HepG2 (cell line): ENCODE data around the gene ABCG2. TPM values are rescaled to one million over a fixed set of nuclear protein-coding genes. Genes with fewer than 3 reads are reported as not detected.

Source experiments
- ATAC-seq: fragments of 200-7000 bp; cut with Tn5 transposase; 3 replicates; pipeline ENCODE4 v1.9.1; 2020; ENCODE audit warnings: mild to moderate bottlenecking, moderate library complexity
- BruUV-seq: library from RNA; stranded (reverse); fragments of 400-500 nt; replicated peaks from 2 replicates; lab custom pipeline; 2021; lab: Mats Ljungman, UMichigan
- CTCF ChIA-PET: fragments of 300-600 bp; formaldehyde crosslinking; extraction: SDS; loops from one replicate; lab custom pipeline; 2021; ENCODE audit warnings: low total read pairs, inconsistent platforms, low intra/inter-chr PET ratio; lab: Yijun Ruan, JAX
- POLR2A ChIA-PET: fragments of 350-600 bp; sonication (Branson Sonifier 250); formaldehyde crosslinking; loops from one replicate; lab custom pipeline; 2020; ENCODE audit warnings: antibody characterized with exemption, inconsistent platforms; lab: Yijun Ruan, JAX
- DNase-seq: peaks from one replicate; pipeline ENCODE4 v3.0.0-alpha.2; 2015; ENCODE audit warnings: low spot score
- FAIRE-seq: peaks from 3 replicates; lab custom pipeline; 2011; peaks lifted over from hg19 to GRCh38; lab: Jason Lieb, UNC
- H2AFZ ChIP-seq: one replicate; pipeline ENCODE4 v1.6.1; 2011; ENCODE audit warnings: low read length, inconsistent platforms
- H3K27ac ChIP-seq: fragments of 300-600 bp; 3 replicates; pipeline ENCODE4 v1.8.0; 2011; ENCODE audit warnings: mixed run types, mild to moderate bottlenecking, mixed read lengths, low read length, inconsistent platforms; ENCODE audit not compliant: insufficient read depth; ENCODE audit errors: extremely low read length
- H3K27me3 ChIP-seq, 2 experiments: fragments of 200-600 bp in 1 of 2; 2 replicates in 1 of 2; 3 replicates in 1 of 2; pipeline versions ENCODE4 v1.6.0 to v1.8.0; 2011; ENCODE audit warnings: low read length in 2 of 2, mild to moderate bottlenecking in 2 of 2, moderate library complexity in 2 of 2, inconsistent platforms in 1 of 2; ENCODE audit not compliant: insufficient read depth in 2 of 2, control insufficient read depth in 1 of 2
- H3K36me3 ChIP-seq, 2 experiments: fragments of 200-600 bp in 1 of 2; replicated peaks in 1 of 2; 2 replicates in 1 of 2; 3 replicates in 1 of 2; pipeline versions ENCODE4 v1.5.1 to v1.8.0; 2011; ENCODE audit warnings: low read length in 2 of 2, inconsistent platforms in 1 of 2; ENCODE audit not compliant: insufficient read depth in 2 of 2, control insufficient read depth in 1 of 2
- H3K4me1 ChIP-seq: 2 replicates; pipeline ENCODE4 v1.5.1; 2012; ENCODE audit warnings: low read length, inconsistent platforms; ENCODE audit not compliant: insufficient read depth
- H3K4me2 ChIP-seq: 2 replicates; pipeline ENCODE4 v1.6.0; 2011; ENCODE audit warnings: low read depth, low read length, inconsistent platforms
- H3K4me3 ChIP-seq, 3 experiments: fragments of 200-600 bp in 1 of 3; sonication (generic), shearing (Covaris generic) in 1 of 3; replicated peaks in 1 of 3; 2 replicates each; pipeline ENCODE4 v1.5.1; 2011 to 2016; ENCODE audit warnings: low read length in 3 of 3, inconsistent platforms in 2 of 3, low read depth in 2 of 3, mild to moderate bottlenecking in 2 of 3, control low read depth in 1 of 3, mixed read lengths in 1 of 3; ENCODE audit not compliant: insufficient read depth in 1 of 3
- H3K79me2 ChIP-seq: one replicate; pipeline ENCODE4 v1.6.1; 2011; ENCODE audit warnings: low read length, inconsistent platforms; ENCODE audit not compliant: insufficient read depth
- H3K9ac ChIP-seq: 2 replicates; pipeline ENCODE4 v1.6.0; 2011; ENCODE audit warnings: mild to moderate bottlenecking, low read depth, low read length, inconsistent platforms; ENCODE audit not compliant: insufficient read depth
- H3K9me3 ChIP-seq: 2 replicates; pipeline ENCODE4 v1.5.1; 2012; ENCODE audit warnings: mild to moderate bottlenecking, low read length
- H4K20me1 ChIP-seq: 2 replicates; pipeline ENCODE4 v1.6.0; 2011; ENCODE audit warnings: inconsistent platforms, mild to moderate bottlenecking, low read length, moderate library complexity; ENCODE audit not compliant: insufficient read depth
- HOXA3 ChIP-seq: sonication (generic); formaldehyde crosslinking; IDR thresholded peaks from 2 replicates; pipeline ENCODE4 v1.5.0; 2020; ENCODE audit warnings: missing genetic modification reagents
- LCORL ChIP-seq, 2 experiments: fragments of 450-650 bp in 1 of 2; sonication (generic) in 1 of 2; formaldehyde crosslinking in 1 of 2; IDR thresholded peaks; 2 replicates each; pipeline versions ENCODE4 v1.5.0 to v1.6.1; 2017 to 2020; ENCODE audit warnings: antibody characterized with exemption in 1 of 2, missing genetic modification reagents in 1 of 2
- NR1H2 ChIP-seq: sonication (generic); formaldehyde crosslinking; IDR thresholded peaks from 2 replicates; pipeline ENCODE4 v1.8.1; 2022; ENCODE audit warnings: low read depth, missing genetic modification reagents, borderline replicate concordance
- ZSCAN31 ChIP-seq: sonication (generic); formaldehyde crosslinking; IDR thresholded peaks from 2 replicates; pipeline ENCODE4 v1.5.0; 2020; ENCODE audit warnings: low read depth, mild to moderate bottlenecking, missing genetic modification reagents
- WGBS: methylation state at CpG from one replicate; pipeline ENCODE4 v1.1.6; 2017; ENCODE audit warnings: low lambda C conversion rate; 5-methylcytosine and 5-hydroxymethylcytosine counted together
- in situ Hi-C: cut with HindIII; loops from 2 replicates; pipeline ENCODE4 v1.10.0; 2017; ENCODE audit warnings: low pct_unique_long_range_greater_than_20kb; ENCODE audit not compliant: extremely low pct_ligation_motif_present
- intact Hi-C: fragments of 100-400 bp; cut with micrococcal nuclease; formaldehyde crosslinking; loops from one replicate; pipeline ENCODE4 v1.10.0; 2022; ENCODE audit not compliant: unreplicated experiment
- polyA plus RNA-seq, 8 experiments: library from polyadenylated mRNA; depleted of rRNA in 3 of 8; stranded (reverse) in 7 of 8; unstranded in 1 of 8; fragments of >200 nt; fragmentation: Illumina TruSeq in 4 of 8; extraction: Trizol in 4 of 8; gene quantifications; 2 replicates each; pipeline versions ENCODE4 v1.2.1 to v1.2.3, GENCODE V29; 2011 to 2016; ENCODE audit warnings: low read depth in 4 of 8, missing spikeins in 1 of 8, mixed read lengths in 1 of 8; ENCODE audit not compliant: insufficient read depth in 1 of 8
- total RNA-seq, 5 experiments: library from RNA; depleted of rRNA; stranded (reverse); fragments of >200 nt; fragmentation: Illumina TruSeq; extraction: Trizol; gene quantifications; 2 replicates each; pipeline ENCODE4 v1.2.3, GENCODE V29; 2016; ENCODE audit warnings: low read depth in 1 of 5
- TF ChIP-seq, protein P1 (sequence below): sonication (generic); formaldehyde crosslinking; IDR thresholded peaks from 2 replicates; pipeline ENCODE4 v1.4.0; 2020; ENCODE audit warnings: missing genetic modification reagents, low read depth, mild to moderate bottlenecking, borderline replicate concordance
- TF ChIP-seq, protein P2 (sequence below): sonication (generic); formaldehyde crosslinking; IDR thresholded peaks from 2 replicates; pipeline ENCODE4 v1.4.0; 2020; ENCODE audit warnings: mild to moderate bottlenecking, low read depth, missing genetic modification reagents
- TF ChIP-seq, protein P3 (sequence below): sonication (generic); formaldehyde crosslinking; IDR thresholded peaks from 2 replicates; pipeline ENCODE4 v1.5.0; 2020; ENCODE audit warnings: mild to moderate bottlenecking, missing genetic modification reagents
- TF ChIP-seq, protein P4 (sequence below), 2 experiments: IDR thresholded peaks; 2 replicates each; pipeline ENCODE4 v1.6.1; 2011 to 2012; ENCODE audit warnings: low read length in 2 of 2, borderline replicate concordance in 1 of 2, low read depth in 1 of 2, mild to moderate bottlenecking in 1 of 2, moderate library complexity in 1 of 2

The ABCG2 gene
- total and polyA plus RNA-seq, 2 of the 13 experiments (the other 11 are each of a cell fraction or from before 2014, with no cell fraction given): 10.0 to 15.7 TPM

GRCh38 chr4:88043586-88044340, 114.7 kb downstream of the ABCG2 start:
- Histone ChIP-seq H3K9ac (no peak overlapping the region), H3K27me3 (no peaks in the 10 kb centered on the region), H3K9me3 (no peaks in the 10 kb centered on the region), H3K79me2 (no peaks in the 10 kb centered on the region), H3K27ac (no peak overlapping the region), H3K4me2 (no peak overlapping the region), H3K4me3 (no peak overlapping the region), H3K4me1 (peaks cover 16% of the 10 kb centered on the region), H2AFZ (no peak overlapping the region), H4K20me1 (no peaks in the 10 kb centered on the region), H3K36me3 (peaks cover 6 to 34% of the 10 kb centered on the region in 2 experiments; a peak in 4 of 5 replicates)
- in situ Hi-C loops: no loop called here
- TF ChIP-seq LCORL (IDR thresholded peaks at IDR 0.05) (no peak), LCORL (CRISPR knock-in tag; IDR thresholded peaks at IDR 0.05) (no peak), NR1H2 (CRISPR knock-in tag) (no peak), ZSCAN31 (CRISPR knock-in tag) (no peak)
- ChIA-PET CTCF (no interaction called here), POLR2A (no interaction called here)
- 95% methylated on average over 8 of the region's 8 CpGs for WGBS
- BruUV-seq: no TSS peak
- no peak for DNase-seq
- intact Hi-C loops: no loop called here
- no peak for ATAC-seq
- no peak for FAIRE-seq

DNA sequence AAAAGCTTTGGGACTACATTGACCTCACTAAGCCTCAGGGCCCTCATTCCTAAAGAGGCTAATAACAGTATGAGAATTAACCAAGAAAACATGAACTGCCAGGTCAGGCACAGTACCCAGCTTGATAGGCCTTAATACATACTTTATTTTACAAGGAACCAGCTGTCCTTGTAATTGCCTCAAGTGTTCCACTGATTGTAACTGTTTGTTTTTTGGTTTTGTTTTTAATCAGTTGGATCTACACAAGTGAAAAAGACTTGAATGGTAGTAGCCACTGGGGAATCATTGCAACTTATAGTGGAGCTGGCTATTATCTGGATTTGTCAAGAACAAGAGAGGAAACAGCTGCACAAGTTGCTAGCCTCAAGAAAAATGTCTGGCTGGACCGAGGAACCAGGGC, 115.4 kb downstream of the ABCG2 start:
- no peaks in the 10 kb centered on the region for H3K9me3 ChIP-seq
- FAIRE-seq: no peak
- H3K4me1 ChIP-seq: peaks cover 16% of the 10 kb centered on the region
- ChIA-PET POLR2A (no interaction called here), CTCF (no interaction called here)
- H3K4me3 ChIP-seq: no peak overlapping the region
- H4K20me1 ChIP-seq: no peaks in the 10 kb centered on the region
- H2AFZ ChIP-seq: no peak overlapping the region
- no peak for ATAC-seq
- 93% methylated on average over 1 of the region's 1 CpG for WGBS
- intact Hi-C loops: no loop called here
- no peaks in the 10 kb centered on the region for H3K79me2 ChIP-seq
- no peak overlapping the region for H3K4me2 ChIP-seq
- no TSS peak for BruUV-seq
- in situ Hi-C loops: no loop called here
- H3K9ac ChIP-seq: no peak overlapping the region
- H3K36me3 ChIP-seq: peaks cover 9 to 34% of the 10 kb centered on the region in 2 experiments; a peak in 4 of 5 replicates
- no peak for DNase-seq
- H3K27ac ChIP-seq: no peak overlapping the region
- no peaks in the 10 kb centered on the region for H3K27me3 ChIP-seq
- TF ChIP-seq, protein P1, sequence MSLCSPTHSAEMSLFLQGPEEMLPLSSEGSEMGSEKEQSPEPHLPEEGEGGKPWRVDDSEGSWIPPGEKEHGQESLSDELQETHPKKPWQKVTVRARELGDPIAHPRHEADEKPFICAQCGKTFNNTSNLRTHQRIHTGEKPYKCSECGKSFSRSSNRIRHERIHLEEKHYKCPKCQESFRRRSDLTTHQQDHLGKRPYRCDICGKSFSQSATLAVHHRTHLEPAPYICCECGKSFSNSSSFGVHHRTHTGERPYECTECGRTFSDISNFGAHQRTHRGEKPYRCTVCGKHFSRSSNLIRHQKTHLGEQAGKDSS (CRISPR knock-in tag): no peak
- TF ChIP-seq, protein P2, sequence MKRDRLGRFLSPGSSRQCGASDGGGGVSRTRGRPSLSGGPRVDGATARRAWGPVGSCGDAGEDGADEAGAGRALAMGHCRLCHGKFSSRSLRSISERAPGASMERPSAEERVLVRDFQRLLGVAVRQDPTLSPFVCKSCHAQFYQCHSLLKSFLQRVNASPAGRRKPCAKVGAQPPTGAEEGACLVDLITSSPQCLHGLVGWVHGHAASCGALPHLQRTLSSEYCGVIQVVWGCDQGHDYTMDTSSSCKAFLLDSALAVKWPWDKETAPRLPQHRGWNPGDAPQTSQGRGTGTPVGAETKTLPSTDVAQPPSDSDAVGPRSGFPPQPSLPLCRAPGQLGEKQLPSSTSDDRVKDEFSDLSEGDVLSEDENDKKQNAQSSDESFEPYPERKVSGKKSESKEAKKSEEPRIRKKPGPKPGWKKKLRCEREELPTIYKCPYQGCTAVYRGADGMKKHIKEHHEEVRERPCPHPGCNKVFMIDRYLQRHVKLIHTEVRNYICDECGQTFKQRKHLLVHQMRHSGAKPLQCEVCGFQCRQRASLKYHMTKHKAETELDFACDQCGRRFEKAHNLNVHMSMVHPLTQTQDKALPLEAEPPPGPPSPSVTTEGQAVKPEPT (CRISPR knock-in tag): no peak
- TF ChIP-seq HOXA3 (CRISPR knock-in tag): no peak
- TF ChIP-seq, protein P3, sequence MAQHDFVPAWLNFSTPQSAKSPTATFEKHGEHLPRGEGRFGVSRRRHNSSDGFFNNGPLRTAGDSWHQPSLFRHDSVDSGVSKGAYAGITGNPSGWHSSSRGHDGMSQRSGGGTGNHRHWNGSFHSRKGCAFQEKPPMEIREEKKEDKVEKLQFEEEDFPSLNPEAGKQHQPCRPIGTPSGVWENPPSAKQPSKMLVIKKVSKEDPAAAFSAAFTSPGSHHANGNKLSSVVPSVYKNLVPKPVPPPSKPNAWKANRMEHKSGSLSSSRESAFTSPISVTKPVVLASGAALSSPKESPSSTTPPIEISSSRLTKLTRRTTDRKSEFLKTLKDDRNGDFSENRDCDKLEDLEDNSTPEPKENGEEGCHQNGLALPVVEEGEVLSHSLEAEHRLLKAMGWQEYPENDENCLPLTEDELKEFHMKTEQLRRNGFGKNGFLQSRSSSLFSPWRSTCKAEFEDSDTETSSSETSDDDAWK (CRISPR knock-in tag): no peak
- TF ChIP-seq, protein P4, sequence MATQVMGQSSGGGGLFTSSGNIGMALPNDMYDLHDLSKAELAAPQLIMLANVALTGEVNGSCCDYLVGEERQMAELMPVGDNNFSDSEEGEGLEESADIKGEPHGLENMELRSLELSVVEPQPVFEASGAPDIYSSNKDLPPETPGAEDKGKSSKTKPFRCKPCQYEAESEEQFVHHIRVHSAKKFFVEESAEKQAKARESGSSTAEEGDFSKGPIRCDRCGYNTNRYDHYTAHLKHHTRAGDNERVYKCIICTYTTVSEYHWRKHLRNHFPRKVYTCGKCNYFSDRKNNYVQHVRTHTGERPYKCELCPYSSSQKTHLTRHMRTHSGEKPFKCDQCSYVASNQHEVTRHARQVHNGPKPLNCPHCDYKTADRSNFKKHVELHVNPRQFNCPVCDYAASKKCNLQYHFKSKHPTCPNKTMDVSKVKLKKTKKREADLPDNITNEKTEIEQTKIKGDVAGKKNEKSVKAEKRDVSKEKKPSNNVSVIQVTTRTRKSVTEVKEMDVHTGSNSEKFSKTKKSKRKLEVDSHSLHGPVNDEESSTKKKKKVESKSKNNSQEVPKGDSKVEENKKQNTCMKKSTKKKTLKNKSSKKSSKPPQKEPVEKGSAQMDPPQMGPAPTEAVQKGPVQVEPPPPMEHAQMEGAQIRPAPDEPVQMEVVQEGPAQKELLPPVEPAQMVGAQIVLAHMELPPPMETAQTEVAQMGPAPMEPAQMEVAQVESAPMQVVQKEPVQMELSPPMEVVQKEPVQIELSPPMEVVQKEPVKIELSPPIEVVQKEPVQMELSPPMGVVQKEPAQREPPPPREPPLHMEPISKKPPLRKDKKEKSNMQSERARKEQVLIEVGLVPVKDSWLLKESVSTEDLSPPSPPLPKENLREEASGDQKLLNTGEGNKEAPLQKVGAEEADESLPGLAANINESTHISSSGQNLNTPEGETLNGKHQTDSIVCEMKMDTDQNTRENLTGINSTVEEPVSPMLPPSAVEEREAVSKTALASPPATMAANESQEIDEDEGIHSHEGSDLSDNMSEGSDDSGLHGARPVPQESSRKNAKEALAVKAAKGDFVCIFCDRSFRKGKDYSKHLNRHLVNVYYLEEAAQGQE (IDR thresholded peaks at IDR 0.05; ENCODE audit: borderline replicate concordance in 1 of 2, low read depth in 1 of 2, low read length in 2 of 2): no peak
